NCI-H69 (cell line): ENCODE results near the gene MTAP.

Source experiments
- DNase-seq: peaks from one replicate; lab custom pipeline; 2025; lab: John Stamatoyannopoulos, UW

MTAP gene

GRCh38 chr9:21852754-21853153 is 50.3 kb downstream of the MTAP start:
- no peak for DNase-seq

GRCh38 chr9:21853414-21853813 is 51.0 kb downstream of the MTAP start:
- DNase-seq: no peak

GRCh38 chr9:21854119-21854518 is 51.7 kb downstream of the MTAP start:
- no peak for DNase-seq

- no peak for DNase-seq
These were observed 52.2 kb downstream of the MTAP start for GRCh38 chr9:21854594-21854993.

GRCh38 chr9:21856301-21857094 is 54.1 kb downstream of the MTAP start:
- DNase-seq: no peak

- DNase-seq: no peak
These were observed 60.4 kb downstream of the MTAP start for GRCh38 chr9:21862871-21863270.

GRCh38 chr9:21864505-21864904 is 62.1 kb downstream of the MTAP start:
- DNase-seq: no peak

- no peak for DNase-seq
These were observed 63.9 kb downstream of the MTAP start for GRCh38 chr9:21866302-21866701.

GRCh38 chr9:21871256-21871975 is 69.0 kb downstream of the MTAP start:
- no peak for DNase-seq

- DNase-seq: peak; percentile 43
These were observed 70.3 kb downstream of the MTAP start for GRCh38 chr9:21872696-21873095.

GRCh38 chr9:21873540-21874221 is 71.2 kb downstream of the MTAP start:
- no peak for DNase-seq

GRCh38 chr9:21875893-21876292 is 73.5 kb downstream of the MTAP start:
- DNase-seq: no peak

- DNase-seq: peak; percentile 62
These were observed 81.2 kb downstream of the MTAP start for GRCh38 chr9:21883642-21884041.

GRCh38 chr9:21889673-21890072 is 87.2 kb downstream of the MTAP start:
- no peak for DNase-seq

GRCh38 chr9:21890696-21891095 is 88.3 kb downstream of the MTAP start:
- DNase-seq: no peak

- DNase-seq: no peak
These were observed 99.1 kb downstream of the MTAP start for GRCh38 chr9:21901546-21901945.

- DNase-seq: no peak
These were observed 99.7 kb downstream of the MTAP start for GRCh38 chr9:21902136-21902535.

GRCh38 chr9:21903380-21903965 is 101.0 kb downstream of the MTAP start:
- DNase-seq: no peak

- DNase-seq: no peak
These were observed 101.9 kb downstream of the MTAP start for GRCh38 chr9:21904371-21904770.

GRCh38 chr9:21904776-21905175 is 102.3 kb downstream of the MTAP start:
- peak; percentile 18 for DNase-seq

- no peak for DNase-seq
These were observed 103.8 kb downstream of the MTAP start for GRCh38 chr9:21906213-21906612.

- DNase-seq: no peak
These were observed 104.4 kb downstream of the MTAP start for GRCh38 chr9:21906881-21907280.
